Choroid plexus epithelial cell (primary cell): Measurements from ENCODE around the gene TLE7.
A peak's percentile ranks its signal among the peaks of the same experiment; 100 is the strongest.

ENCODE experiments used
- DNase-seq: peaks from one replicate; pipeline ENCODE4 v3.0.0-alpha.2; 2010; ENCODE audit warnings: low read depth
- H3K4me3 ChIP-seq: 2 replicates; pipeline ENCODE4 v1.5.1; 2011; ENCODE audit warnings: low read depth, mild to moderate bottlenecking, control low read depth, low read length, moderate library complexity
- TF ChIP-seq, protein P1 (sequence below): conservative IDR thresholded peaks from 2 replicates; pipeline ENCODE4 v1.5.1; 2011; ENCODE audit warnings: low read depth, mild to moderate bottlenecking, control low read depth, inconsistent platforms, low read length, moderate library complexity

TLE7 gene

DNA sequence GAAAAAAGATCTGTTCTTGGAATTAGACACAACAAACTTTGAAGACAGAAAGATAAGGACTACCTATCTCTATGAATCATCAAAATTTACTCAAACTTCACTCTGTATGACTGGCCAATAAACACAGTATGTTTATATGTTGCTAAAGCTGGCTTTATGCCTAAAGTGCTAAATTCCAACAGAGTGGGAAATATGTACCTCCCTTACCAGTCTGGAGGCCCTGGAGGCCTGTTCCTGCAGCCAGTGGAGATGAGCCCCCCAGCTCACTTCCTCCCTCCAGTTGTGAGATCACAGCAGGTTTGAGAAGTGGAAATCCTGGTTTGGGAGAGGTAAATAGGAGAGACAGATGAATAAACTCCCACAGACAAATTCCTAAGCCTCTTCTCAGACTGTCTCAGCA is 11.2 kb upstream of the TLE7 start:
- DNase-seq, result peak; percentile 37
- H3K4me3 ChIP-seq, result no peak overlapping the region
- TF ChIP-seq, protein P1, sequence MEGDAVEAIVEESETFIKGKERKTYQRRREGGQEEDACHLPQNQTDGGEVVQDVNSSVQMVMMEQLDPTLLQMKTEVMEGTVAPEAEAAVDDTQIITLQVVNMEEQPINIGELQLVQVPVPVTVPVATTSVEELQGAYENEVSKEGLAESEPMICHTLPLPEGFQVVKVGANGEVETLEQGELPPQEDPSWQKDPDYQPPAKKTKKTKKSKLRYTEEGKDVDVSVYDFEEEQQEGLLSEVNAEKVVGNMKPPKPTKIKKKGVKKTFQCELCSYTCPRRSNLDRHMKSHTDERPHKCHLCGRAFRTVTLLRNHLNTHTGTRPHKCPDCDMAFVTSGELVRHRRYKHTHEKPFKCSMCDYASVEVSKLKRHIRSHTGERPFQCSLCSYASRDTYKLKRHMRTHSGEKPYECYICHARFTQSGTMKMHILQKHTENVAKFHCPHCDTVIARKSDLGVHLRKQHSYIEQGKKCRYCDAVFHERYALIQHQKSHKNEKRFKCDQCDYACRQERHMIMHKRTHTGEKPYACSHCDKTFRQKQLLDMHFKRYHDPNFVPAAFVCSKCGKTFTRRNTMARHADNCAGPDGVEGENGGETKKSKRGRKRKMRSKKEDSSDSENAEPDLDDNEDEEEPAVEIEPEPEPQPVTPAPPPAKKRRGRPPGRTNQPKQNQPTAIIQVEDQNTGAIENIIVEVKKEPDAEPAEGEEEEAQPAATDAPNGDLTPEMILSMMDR, result no peak

DNA sequence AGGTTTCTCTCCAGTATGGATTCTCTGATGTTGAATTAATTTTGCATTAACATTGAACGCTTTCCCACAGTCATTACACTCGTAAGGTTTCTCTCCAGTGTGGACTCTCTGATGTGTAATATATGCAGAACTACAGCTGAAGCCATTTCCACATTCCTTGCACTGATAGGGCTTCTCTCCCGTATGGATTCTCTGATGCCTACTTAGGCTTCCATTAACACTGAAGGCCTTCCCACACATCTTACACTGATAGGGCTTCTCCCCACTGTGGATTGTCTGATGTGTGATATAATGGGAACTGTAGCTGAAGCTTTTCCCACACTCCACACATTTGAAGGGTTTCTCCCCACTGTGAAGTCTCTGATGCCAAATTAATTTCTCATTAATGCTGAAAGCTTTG is 7.2 kb upstream of the TLE7 start:
- no peak for DNase-seq
- TF ChIP-seq, protein P1, result no peak
- no peak overlapping the region for H3K4me3 ChIP-seq

DNA sequence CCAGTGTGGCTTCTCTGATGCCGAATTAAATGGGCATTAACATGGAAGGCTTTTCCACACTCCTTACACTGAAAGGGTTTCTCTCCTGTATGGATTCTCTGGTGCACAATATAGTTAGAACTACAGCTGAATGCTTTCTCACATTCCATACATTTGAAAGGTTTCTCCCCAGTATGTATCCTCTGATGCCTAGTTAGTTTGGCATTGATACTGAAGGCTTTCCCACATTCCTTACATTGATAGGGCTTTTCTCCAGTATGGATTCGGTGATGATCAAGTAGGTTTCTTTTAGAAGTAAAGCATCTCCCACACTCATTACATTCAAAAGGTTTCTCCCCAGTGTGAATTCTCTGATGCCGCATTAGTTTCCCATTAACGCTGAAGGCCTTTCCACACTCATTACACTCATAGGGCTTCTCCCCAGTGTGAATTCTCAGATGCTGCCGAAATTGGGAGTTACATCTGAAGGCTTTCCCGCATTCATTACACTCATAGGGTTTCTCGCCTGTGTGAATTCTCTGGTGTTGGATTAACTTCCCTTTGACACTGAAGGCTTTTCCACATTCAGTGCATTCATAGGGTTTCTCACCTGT is 6.5 kb upstream of the TLE7 start:
- DNase-seq, result no peak
- H3K4me3 ChIP-seq, result no peak overlapping the region
- TF ChIP-seq, protein P1, result no peak

DNA sequence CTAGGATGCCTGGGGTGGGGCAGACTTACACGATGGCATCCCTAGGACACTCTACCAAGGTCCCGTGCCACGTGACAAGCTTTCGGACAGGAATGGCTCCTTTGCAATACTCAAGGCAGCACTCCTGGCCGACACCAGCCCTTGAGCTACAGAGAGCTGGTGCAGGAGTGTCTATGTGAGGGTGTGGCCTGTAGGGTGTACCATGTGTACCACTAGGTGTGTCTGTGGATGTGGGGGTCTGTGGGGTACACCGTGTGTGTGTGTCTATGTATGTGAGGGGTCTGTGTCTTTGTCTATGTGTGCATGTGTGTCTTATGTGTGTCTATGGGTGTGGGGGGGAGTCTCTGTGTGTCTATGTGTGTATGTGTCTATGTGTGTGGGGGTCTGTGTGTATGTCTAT is 1.9 kb upstream of the TLE7 start:
- TF ChIP-seq, protein P1, result no peak
- DNase-seq, result no peak

DNA sequence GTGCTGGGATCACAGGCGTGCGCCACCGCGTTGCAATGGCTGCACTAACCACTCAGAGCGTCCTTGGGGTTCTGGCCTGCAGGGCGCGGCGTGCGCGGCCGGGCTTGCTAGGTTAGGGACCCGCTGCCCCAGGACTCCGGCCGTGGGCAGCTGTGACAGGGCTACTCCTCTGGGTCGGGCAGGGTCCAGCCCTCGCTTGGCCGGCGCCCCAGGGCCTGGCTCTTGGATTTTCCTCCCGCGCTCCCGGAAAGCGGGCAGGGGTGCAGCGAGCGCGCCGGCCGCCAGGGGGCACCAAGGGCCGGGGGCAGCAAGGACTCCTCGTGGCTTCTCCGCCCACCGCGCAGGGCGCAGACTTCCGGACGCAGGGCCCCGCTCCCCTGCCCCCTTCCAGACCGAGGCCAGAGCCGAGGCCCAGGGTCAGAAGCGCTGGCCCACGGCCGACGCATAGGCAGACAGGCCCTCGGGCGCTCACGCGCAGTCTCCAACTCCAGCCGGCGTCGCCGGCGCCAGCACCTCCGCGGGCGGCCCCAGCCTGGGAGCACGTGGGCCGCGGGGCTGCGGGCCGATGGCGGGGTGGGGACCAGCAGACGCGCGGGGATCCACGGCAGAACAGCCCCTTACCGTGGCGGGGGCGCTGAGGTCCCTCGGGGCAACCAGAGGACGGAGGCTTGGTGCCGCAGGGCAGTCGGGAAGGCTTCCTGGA is 355 bp downstream of the TLE7 start:
- H3K4me3 ChIP-seq, result no peak overlapping the region
- DNase-seq, result no peak
- TF ChIP-seq, protein P1, result peak; percentile 7

More for the DNA sequence above, 1.9 kb upstream of the TLE7 start:
- no peak overlapping the region for H3K4me3 ChIP-seq

DNA sequence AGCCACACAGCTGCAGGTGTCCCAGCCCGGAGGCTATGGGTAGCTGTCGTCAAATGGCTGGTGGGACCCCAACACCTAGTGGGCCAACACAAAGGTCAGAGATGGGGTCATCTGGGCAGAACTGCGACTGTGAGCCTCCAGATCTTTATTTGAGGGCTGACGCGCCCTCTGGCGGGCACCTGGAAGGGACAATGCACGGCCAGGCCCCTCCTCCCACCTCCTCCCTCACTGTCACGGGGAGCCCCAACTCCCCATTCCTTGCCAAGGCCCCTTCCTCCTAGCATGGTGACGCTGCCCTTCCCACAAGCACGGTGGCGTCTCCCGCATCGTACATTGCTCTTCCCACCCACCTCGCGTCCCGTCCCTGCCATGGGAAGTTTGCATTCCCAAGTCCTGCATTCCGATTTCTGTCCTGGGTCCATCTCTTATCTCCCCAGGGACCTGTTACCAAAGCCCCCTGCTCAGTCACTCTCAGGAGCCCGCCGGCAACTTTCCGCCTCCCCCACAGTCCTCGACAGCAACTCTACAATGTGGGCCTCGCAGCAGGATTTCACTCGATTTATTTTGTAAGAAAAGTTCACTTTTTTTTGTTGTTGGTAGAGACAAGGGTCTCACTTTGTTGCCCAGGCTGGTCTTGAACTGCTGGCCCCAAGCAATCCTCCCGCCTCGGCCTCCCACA is 1.0 kb downstream of the TLE7 start:
- DNase-seq, result no peak
- no peak overlapping the region for H3K4me3 ChIP-seq
- TF ChIP-seq, protein P1, result peak; percentile 9

DNA sequence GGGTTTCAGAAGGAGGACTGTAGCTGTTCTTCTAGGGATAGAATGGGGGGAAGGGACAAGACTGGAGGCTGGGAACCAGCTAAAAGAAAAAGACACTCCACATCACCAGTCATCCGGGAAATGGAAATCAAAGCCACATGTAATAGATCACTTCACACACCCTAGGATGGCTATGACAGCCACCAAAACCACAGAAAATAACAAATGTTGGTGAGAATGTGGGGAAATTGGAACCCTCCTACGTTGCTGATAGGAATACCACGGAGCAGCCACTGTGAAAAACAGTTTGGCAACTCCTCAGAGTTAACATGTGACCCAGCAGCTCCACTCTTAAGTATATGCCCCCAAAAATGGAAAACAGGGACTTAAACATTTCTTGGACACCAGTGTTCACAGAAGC is 2.3 kb downstream of the TLE7 start:
- TF ChIP-seq, protein P1, result no peak
- H3K4me3 ChIP-seq, result no peak overlapping the region
- DNase-seq, result no peak
